GM19238 (cell line): ENCODE data around the gene KBTBD8.

Experiments used
- DNase-seq: peaks from one replicate; pipeline ENCODE4 v3.0.0; 2011; ENCODE audit warnings: low spot score; ENCODE audit not compliant: insufficient read length

Gene KBTBD8

GRCh38 chr3:67033079-67033478 lies 35.0 kb downstream of the KBTBD8 start:
- DNase-seq, result no peak

DNA sequence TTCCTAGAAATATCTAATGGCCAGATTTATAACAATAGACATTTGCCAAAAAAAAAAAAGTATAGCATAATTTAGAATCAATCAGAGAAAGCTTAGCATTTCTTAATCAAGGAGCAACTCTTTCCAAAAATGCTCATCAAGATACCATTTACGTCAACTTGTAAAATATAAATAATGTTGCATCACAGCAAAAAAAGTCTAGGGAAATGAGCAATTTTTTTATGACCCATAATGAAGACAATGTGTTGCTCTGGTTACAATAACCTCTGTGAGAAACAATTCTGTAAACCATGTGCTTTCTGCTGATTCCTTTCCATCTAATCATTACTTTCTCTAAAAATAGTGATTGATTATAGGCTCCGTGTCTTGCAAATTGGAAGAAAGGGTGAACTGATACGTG lies 36.3 kb downstream of the KBTBD8 start:
- no peak for DNase-seq

GRCh38 chr3:67037615-67038014 lies 39.5 kb downstream of the KBTBD8 start:
- DNase-seq, result no peak

- DNase-seq, result no peak
Measured at GRCh38 chr3:67044295-67044694, 46.2 kb downstream of the KBTBD8 start.

- DNase-seq, result no peak
Measured at GRCh38 chr3:67044955-67045354, 46.8 kb downstream of the KBTBD8 start.

DNA sequence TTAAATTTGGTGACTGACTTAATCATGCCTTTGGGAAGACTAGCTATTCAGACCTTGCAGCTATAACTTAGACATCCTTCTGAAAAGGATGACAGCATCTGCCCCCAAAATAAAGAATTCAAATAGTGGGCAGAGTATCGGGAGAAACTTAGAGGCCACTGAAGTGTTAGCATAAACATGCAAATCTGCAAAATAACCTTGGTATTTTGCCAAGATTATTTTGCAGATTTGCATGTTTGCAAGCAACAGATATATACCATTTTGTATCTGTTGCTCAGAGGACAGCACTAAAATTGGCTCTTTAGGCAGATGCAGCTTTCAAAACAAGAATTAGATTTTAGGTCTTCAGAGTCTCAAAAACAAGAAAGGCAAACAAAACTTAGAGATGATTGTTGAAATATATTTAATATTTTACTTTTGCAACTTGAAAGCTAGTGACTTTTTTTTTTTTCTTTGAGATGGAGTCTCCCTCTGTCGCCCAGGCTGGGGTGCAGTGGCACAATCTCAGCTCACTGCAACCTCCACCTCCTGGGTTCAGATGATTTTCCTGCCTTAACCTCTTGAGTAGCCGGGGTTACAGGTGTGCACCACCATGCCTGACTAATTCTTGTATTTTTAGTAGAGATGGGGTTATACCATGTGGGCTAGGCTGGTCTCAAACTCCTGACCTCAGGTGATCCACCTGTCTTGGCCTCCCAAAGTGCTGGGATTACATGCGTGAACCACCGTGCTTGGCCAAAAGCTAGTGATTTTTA lies 47.8 kb downstream of the KBTBD8 start:
- no peak for DNase-seq

GRCh38 chr3:67047051-67047450 lies 48.9 kb downstream of the KBTBD8 start:
- DNase-seq, result no peak

- DNase-seq, result peak; percentile 3
Measured at GRCh38 chr3:67048067-67048714, 50.1 kb downstream of the KBTBD8 start.

- no peak for DNase-seq
Measured at GRCh38 chr3:67048715-67049074, 50.6 kb downstream of the KBTBD8 start.

DNA sequence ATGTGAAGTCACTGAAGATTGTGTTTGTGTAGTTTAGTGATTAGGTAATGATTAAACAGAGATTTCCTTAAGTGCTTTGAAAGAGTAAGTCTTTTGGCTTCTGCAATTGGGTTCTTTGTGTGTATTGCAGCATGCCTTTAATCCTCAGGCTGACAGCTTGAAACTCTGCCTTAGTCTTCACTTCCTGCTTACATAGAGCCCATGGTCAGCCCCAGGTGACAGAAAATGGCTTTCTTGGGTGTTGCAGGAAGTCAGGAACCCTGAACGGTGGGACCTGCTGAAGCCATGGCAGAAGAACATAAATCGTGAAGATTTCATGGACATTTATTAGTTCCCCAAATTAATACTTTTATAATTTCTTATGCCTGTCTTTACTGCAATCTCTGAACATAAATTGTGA lies 61.3 kb downstream of the KBTBD8 start:
- no peak for DNase-seq
